Tibial nerve (tissue), 4 donors: ENCODE data around the gene TTC23.

Experiments used
- EP300 ChIP-seq, 2 donors: sonication (generic); formaldehyde crosslinking; IDR thresholded peaks; one replicate each; pipeline ENCODE4 v1.6.1; 2017; ENCODE audit warnings: antibody characterized with exemption in 2 of 2, mild to moderate bottlenecking in 1 of 2
- POLR2A ChIP-seq, 2 donors: fragments of 450-650 bp; IDR thresholded peaks; one replicate each; pipeline ENCODE4 v1.6.1; 2017; ENCODE audit warnings: antibody characterized with exemption in 2 of 2, mild to moderate bottlenecking in 2 of 2, moderate library complexity in 2 of 2
- TF ChIP-seq, protein P1 (sequence below), 5 experiments: fragments of 200-600 bp in 3 of 5; fragments of 450-650 bp in 2 of 5; sonication (generic) in 3 of 5; IDR thresholded peaks; one replicate each; pipeline ENCODE4 v1.5.1; 2016 to 2019; ENCODE audit warnings: antibody characterized with exemption in 5 of 5, mild to moderate bottlenecking in 3 of 5, moderate library complexity in 2 of 5

DNA sequence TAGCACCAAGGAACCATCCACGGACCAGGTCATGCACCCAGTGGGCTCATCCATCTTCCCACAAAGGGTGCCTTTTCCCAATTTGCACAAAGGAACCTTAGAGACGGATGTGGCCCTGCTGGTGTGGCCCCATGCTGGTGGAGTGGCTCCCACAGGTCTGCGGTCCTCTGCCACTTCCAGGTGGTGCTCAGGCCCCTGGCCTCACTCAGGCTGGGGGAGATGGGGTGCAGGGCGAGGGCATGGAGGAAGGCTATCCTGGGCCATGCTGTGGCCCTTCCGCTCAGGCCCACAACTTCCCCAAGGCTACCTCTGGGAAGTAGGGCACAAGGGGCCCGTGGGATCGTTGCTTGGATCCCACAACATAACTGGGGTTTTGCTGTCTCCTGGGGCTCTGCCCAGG lies 149.7 kb downstream of the TTC23 start:
- TF ChIP-seq, protein P1, sequence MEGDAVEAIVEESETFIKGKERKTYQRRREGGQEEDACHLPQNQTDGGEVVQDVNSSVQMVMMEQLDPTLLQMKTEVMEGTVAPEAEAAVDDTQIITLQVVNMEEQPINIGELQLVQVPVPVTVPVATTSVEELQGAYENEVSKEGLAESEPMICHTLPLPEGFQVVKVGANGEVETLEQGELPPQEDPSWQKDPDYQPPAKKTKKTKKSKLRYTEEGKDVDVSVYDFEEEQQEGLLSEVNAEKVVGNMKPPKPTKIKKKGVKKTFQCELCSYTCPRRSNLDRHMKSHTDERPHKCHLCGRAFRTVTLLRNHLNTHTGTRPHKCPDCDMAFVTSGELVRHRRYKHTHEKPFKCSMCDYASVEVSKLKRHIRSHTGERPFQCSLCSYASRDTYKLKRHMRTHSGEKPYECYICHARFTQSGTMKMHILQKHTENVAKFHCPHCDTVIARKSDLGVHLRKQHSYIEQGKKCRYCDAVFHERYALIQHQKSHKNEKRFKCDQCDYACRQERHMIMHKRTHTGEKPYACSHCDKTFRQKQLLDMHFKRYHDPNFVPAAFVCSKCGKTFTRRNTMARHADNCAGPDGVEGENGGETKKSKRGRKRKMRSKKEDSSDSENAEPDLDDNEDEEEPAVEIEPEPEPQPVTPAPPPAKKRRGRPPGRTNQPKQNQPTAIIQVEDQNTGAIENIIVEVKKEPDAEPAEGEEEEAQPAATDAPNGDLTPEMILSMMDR (IDR thresholded peaks at IDR 0.05): no peak
- TF ChIP-seq POLR2A (IDR thresholded peaks at IDR 0.05): no peak
- no peak for TF ChIP-seq EP300 (IDR thresholded peaks at IDR 0.05)
